Muscle of leg (tissue), 11 donors: ENCODE data around the gene LRRC36. TPM values are rescaled to one million over a fixed set of nuclear protein-coding genes. Genes with fewer than 3 reads are reported as not detected.

ENCODE experiments used
- DNase-seq: peaks from one replicate; pipeline ENCODE4 v3.0.0; 2013
- H3K27ac ChIP-seq: one replicate; pipeline ENCODE4 v1.5.1; 2013; ENCODE audit warnings: mild to moderate bottlenecking, low read length, control low read depth
- H3K27me3 ChIP-seq: one replicate; pipeline ENCODE4 v1.6.1; 2013; ENCODE audit warnings: low read length; ENCODE audit not compliant: control insufficient read depth, insufficient read depth
- H3K36me3 ChIP-seq: one replicate; pipeline ENCODE4 v1.6.1; 2013; ENCODE audit warnings: low read length; ENCODE audit not compliant: control insufficient read depth, insufficient read depth
- H3K4me1 ChIP-seq: one replicate; pipeline ENCODE4 v1.6.1; 2013; ENCODE audit warnings: low read length; ENCODE audit not compliant: control insufficient read depth, insufficient read depth
- H3K4me3 ChIP-seq: one replicate; pipeline ENCODE4 v1.5.1; 2013; ENCODE audit warnings: low read length, control low read depth
- H3K9me3 ChIP-seq: replicated peaks from 2 replicates; pipeline ENCODE4 v1.6.1; 2013; ENCODE audit warnings: low read depth, low read length; ENCODE audit not compliant: control insufficient read depth
- WGBS: methylation state at CpG from one replicate; pipeline ENCODE4 v1.1.5; 2013; ENCODE audit warnings: missing lambda C conversion rate; ENCODE audit not compliant: insufficient coverage; 5-methylcytosine and 5-hydroxymethylcytosine counted together
- polyA plus RNA-seq, 8 donors: library from polyadenylated mRNA; unstranded; fragments of 120-200 nt; gene quantifications; one replicate each; pipeline versions ENCODE4 v1.2.1 to v1.2.3, GENCODE V29; 2013; ENCODE audit warnings: inconsistent platforms in 1 of 8, low replicate concordance in 1 of 8; ENCODE audit not compliant: insufficient read length in 8 of 8, insufficient read depth in 1 of 8
- total RNA-seq: library from RNA; stranded (reverse); fragments of 120-200 nt; gene quantifications from one replicate; pipeline ENCODE4 v1.2.4, GENCODE V29; 2013

LRRC36 gene
- total and polyA plus RNA-seq, 9 donors = 0.21 to 2.4 (median 0.38) TPM; not detected in 1

DNA sequence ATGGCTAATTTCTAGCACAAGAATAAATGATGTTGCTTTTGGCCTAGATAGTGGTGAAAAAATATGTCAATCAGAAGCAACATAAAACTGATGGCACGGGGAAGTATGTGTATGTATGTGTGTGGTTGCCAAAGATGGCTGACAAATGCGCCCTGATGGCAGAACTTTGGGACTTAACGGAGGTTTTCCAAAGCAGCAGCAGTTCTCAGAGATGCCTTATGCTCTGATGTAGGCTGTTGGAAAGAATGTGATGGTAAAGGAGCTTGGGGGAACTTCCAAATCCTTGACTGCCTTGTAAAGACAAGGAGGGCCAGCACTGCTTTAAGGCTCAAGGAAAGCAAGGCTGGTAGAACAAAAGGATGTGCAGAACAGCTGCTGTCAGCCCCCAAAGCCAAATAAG is 16.1 kb upstream of the LRRC36 start:
- no peak for DNase-seq
- 77% methylated on average over 3 of the region's 3 CpGs for WGBS
- H3K27ac ChIP-seq = no peak overlapping the region
- no peak overlapping the region for H3K4me3 ChIP-seq
- no peaks in the 10 kb centered on the region for H3K4me1 ChIP-seq
- H3K36me3 ChIP-seq = no peaks in the 10 kb centered on the region
- no peaks in the 10 kb centered on the region for H3K27me3 ChIP-seq
- H3K9me3 ChIP-seq = no peaks in the 10 kb centered on the region

DNA sequence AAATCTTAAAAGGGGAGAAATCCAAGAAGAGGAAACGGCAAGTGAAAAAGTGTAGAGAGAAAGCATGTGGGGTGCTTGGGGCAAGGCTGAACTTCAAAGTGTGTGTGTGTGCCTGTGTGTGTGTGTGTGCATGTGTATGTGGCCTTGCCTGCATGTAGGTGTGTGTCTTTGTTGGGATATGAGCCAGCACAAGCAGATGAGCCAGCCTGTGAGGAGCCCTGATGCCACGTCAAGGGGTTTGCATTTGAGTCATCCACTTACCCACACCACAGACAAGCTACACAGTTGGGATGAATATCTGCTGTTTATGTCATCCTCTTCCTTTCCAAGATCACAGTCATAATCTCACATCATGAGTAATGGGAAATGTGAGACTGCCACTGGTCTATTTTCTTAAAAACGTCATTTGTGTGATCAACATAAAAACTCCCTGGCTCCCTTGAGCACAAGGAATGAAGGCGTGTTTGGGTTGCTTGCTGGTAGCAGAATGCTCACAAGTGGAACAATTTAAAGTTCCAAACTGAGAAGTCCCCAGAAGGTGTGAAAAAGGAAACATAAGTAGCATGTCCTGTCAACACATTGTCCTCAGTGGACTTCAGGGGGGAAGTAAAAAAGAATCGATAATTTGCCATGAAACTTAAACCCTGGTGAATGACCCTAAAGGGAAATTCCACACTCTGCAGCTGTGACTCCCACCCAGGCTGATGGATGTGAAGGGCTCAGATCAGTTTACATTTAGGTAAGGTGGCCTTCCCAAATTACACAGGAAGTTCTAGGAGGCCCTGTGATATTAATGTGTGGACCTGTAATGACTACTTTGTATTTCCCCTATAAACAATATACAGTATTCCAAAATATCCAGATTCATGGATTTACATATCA is 14.8 kb upstream of the LRRC36 start:
- peak; percentile 74 for DNase-seq
- no peaks in the 10 kb centered on the region for H3K4me1 ChIP-seq

DNA sequence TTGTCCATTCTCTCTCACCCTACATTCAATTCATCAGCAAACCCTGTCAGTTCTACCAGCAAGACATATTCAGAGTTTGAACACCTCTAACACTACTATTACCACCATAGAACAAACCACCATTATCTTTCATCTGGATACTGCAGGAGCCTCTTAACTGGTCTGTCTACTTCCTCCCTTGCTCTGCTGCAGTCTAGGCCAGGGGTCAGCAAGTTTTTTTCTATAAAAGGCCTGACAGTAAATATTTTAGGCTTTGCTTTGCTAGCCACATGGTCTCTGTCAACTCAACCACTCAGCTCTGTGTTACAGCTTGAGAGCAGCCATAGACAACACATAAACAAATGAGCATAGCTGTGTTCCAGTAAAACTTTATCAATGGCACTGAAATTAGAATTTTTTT is 13.9 kb upstream of the LRRC36 start:
- DNase-seq = peak; percentile 34
- Histone ChIP-seq H3K36me3 (no peaks in the 10 kb centered on the region), H3K4me1 (no peaks in the 10 kb centered on the region), H3K27ac (no peak overlapping the region), H3K9me3 (no peaks in the 10 kb centered on the region), H3K27me3 (peaks cover 3% of the 10 kb centered on the region), H3K4me3 (no peak overlapping the region)

More for the DNA sequence above, 14.8 kb upstream of the LRRC36 start:
- no peak overlapping the region for H3K27ac ChIP-seq
- no peaks in the 10 kb centered on the region for H3K36me3 ChIP-seq
- H3K9me3 ChIP-seq = no peaks in the 10 kb centered on the region
- H3K4me3 ChIP-seq = no peak overlapping the region
- 29% methylated on average over 2 of the region's 5 CpGs for WGBS
- peaks cover 3% of the 10 kb centered on the region for H3K27me3 ChIP-seq

DNA sequence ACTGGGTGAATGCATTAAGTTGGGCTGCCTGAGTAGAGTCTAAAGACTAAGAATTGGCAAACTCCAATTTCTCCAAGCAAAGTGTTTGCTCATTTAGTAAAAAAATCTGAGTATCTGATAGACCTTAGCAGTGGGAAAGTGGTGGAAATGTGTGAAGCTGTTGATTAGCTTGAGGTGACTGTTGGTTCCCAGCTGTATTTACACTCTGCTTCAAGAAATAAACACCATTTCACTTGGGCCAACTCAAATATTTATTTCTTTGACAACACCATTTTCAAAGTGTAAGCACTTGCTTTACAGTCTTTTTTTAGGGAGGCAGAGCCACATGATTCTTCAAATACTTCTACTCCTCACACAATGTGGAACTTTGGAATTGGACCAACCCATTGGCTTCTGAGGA is 8.8 kb upstream of the LRRC36 start:
- no peak for DNase-seq
- no peaks in the 10 kb centered on the region for H3K36me3 ChIP-seq
- peaks cover 10% of the 10 kb centered on the region for H3K27me3 ChIP-seq

DNA sequence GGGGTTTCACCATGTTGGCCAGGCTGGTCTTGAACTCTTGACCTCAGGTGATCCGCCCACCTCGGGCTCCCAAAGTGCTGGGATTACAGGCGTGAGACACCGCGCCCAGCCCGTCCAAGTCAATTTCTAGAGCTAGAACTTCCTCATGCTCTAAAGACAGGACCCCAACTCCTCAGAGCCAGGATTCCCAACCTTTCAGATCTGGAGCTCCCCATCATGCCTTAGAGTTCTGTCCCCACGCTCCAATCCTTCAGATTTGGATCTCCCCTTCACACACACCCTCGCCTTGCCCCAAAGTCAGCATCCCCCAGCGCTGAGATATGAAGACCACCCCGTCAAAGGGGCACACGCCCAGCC is 522 bp upstream of the LRRC36 start:
- H3K27ac ChIP-seq = no peak overlapping the region
- H3K9me3 ChIP-seq = no peaks in the 10 kb centered on the region
- 43% methylated on average over 11 of the region's 11 CpGs for WGBS
- H3K36me3 ChIP-seq = no peaks in the 10 kb centered on the region
- no peak for DNase-seq
- H3K4me1 ChIP-seq = peaks cover 9% of the 10 kb centered on the region
- peaks cover 26% of the 10 kb centered on the region for H3K27me3 ChIP-seq
- H3K4me3 ChIP-seq = peak overlapping the region; percentile 37

More for the DNA sequence above, 8.8 kb upstream of the LRRC36 start:
- Histone ChIP-seq H3K27ac (no peak overlapping the region), H3K4me3 (no peak overlapping the region), H3K9me3 (no peaks in the 10 kb centered on the region), H3K4me1 (no peaks in the 10 kb centered on the region)

DNA sequence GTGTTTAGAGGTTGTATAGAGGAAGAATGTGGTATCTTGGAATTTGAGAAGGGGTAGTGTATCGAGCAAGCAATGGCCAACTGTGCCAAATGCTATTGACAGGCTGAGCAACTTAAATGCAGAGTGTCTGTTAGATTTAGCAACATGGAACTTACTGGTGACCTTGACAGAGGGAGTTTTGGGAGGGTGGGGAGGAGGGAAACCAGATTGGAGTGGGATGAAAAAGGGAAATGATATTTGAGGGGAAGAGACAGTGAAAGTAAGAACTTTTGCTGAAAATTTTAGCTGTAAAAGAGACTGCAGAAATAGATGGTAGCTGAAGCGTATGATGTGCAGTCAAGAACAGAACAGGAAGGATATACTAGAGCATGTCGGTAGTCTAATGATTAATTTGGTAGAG is 1.1 kb downstream of the LRRC36 start:
- Histone ChIP-seq H3K36me3 (no peaks in the 10 kb centered on the region), H3K27ac (no peak overlapping the region), H3K27me3 (peaks cover 23% of the 10 kb centered on the region), H3K4me1 (peaks cover 9% of the 10 kb centered on the region), H3K4me3 (no peak overlapping the region), H3K9me3 (no peaks in the 10 kb centered on the region)
- WGBS = 17% methylated on average over 1 of the region's 3 CpGs
- DNase-seq = no peak

DNA sequence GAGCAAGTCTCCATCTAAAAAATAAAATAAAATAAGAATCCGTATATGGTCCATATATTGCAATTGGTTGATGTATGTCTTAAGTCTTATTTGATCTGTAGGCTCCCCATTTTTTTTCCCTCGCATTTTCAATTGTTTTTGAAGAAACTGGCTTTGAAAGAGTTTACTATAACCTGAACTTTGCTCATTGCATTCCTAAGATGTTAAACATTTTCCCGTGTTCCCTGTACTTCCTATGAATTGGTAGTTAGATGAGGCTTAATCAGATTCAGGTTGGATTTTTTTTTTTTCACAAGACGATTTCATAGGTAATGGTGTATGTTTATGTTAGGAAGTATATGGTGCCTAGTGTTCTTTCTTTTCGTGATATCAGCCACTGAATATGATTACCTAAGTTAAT is 3.3 kb downstream of the LRRC36 start:
- no CpG with 5 or more reads among the region's 5 CpGs for WGBS
- Histone ChIP-seq H3K4me3 (no peak overlapping the region), H3K9me3 (no peaks in the 10 kb centered on the region), H3K4me1 (peaks cover 9% of the 10 kb centered on the region), H3K27ac (no peak overlapping the region), H3K36me3 (no peaks in the 10 kb centered on the region), H3K27me3 (peaks cover 22% of the 10 kb centered on the region)
- DNase-seq = no peak

DNA sequence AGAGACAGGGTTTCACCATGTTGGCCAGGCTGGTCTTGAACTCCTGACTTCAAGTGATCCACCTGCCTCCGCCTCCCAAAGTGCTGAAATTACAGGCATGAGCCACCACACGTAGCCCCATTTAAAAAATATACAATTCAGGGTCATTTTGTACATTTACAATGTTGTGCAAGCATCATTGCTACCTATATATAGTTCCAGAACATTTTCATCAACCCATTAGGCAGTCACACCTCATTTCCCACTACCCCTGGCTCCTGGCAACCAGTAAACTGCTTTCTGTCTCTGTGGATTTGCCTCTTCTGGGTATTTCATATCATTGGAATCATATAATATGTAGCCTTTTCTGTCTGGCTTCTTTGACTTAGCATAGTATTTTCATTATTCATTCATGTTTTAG is 6.7 kb downstream of the LRRC36 start:
- no peak overlapping the region for H3K27ac ChIP-seq
- no peaks in the 10 kb centered on the region for H3K4me1 ChIP-seq
- peaks cover 2% of the 10 kb centered on the region for H3K27me3 ChIP-seq
- H3K4me3 ChIP-seq = no peak overlapping the region
- 60% methylated on average over 2 of the region's 2 CpGs for WGBS
- no peaks in the 10 kb centered on the region for H3K36me3 ChIP-seq
- DNase-seq = no peak
- H3K9me3 ChIP-seq = no peaks in the 10 kb centered on the region

DNA sequence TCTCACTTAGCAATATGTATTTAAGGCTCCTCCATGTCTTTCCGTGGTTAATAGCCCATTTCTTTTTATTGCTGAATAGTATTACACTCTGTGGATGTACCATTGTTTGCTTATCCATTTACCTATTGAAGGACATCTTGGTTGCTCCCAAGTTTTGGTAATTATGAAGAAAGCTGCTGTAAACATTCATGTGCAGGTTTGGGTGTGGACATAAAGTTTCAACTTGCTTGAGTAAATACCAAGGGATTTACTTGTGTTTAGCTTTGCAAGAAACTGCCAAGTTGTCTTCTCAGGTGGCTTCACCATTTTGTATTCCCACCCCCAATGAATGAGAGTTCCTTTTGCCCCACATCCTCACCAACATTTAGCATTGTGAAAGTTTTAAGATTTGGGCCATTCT is 9.5 kb downstream of the LRRC36 start:
- no CpG with 5 or more reads among the region's 1 CpG for WGBS
- H3K9me3 ChIP-seq = no peaks in the 10 kb centered on the region
- peaks cover 2% of the 10 kb centered on the region for H3K27me3 ChIP-seq
- H3K4me3 ChIP-seq = no peak overlapping the region
- no peaks in the 10 kb centered on the region for H3K4me1 ChIP-seq
- no peak for DNase-seq
- no peak overlapping the region for H3K27ac ChIP-seq
- H3K36me3 ChIP-seq = no peaks in the 10 kb centered on the region

DNA sequence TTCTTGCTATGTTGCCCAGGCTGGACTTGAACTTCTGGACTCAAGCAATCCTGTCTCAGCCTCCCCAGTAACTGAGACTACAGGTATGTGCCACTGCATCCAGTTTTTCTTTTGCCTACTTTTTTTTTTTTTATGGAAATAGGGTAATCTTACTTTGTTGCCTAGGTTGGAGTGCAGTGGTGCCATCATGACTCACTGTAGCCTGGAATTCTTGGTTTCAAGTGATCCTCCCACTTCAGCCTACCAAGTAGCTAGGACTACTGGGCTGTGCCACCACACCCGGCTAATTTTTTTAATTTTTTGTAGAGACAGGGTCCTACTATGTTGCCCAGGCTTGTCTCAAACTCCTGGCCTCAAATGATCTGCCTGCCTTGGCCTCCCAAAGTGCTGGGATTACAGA is 10.0 kb downstream of the LRRC36 start:
- no CpG with 5 or more reads among the region's 1 CpG for WGBS
- Histone ChIP-seq H3K36me3 (no peaks in the 10 kb centered on the region), H3K27ac (no peak overlapping the region), H3K9me3 (no peaks in the 10 kb centered on the region), H3K4me1 (no peaks in the 10 kb centered on the region), H3K4me3 (no peak overlapping the region), H3K27me3 (peaks cover 2% of the 10 kb centered on the region)
- DNase-seq = no peak

DNA sequence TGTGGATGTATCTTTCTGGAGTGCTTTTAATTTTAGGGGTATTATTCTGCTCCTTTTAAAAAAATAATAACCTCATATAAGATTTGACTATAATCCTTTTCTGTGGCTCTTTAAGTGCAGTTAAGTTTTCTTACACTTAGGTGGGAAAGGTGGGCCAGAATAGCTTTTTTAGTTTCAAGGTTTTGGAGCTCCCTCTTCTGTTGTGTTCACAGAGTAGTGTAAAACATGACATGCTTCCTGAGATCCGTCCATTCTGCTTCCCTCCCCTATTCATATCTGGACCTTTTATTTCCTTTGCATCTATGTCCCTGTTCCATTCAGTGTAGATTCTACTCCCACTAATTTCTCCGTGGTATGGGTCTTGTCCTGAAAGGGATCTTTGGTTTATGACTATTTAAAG is 12.8 kb downstream of the LRRC36 start:
- H3K4me3 ChIP-seq = no peak overlapping the region
- H3K9me3 ChIP-seq = no peaks in the 10 kb centered on the region
- WGBS = no CpG with 5 or more reads among the region's 2 CpGs
- H3K4me1 ChIP-seq = no peaks in the 10 kb centered on the region
- DNase-seq = no peak
- no peaks in the 10 kb centered on the region for H3K27me3 ChIP-seq
- H3K36me3 ChIP-seq = no peaks in the 10 kb centered on the region
- no peak overlapping the region for H3K27ac ChIP-seq
